WERI-Rb-1 (cell line): ENCODE data around the gene RPTOR.

Experiments
- DNase-seq: peaks from one replicate; pipeline ENCODE4 v3.0.0-alpha.2; 2020
- H3K27ac ChIP-seq: fragments of 250-450 bp; sonication (Bioruptor Pico); 2 replicates; pipeline ENCODE4 v1.5.1; 2020; ENCODE audit warnings: mild to moderate bottlenecking, moderate library complexity
- H3K27me3 ChIP-seq: fragments of 250-450 bp; sonication (Bioruptor Pico); 2 replicates; pipeline ENCODE4 v1.5.1; 2021; ENCODE audit warnings: mild to moderate bottlenecking, low read depth, moderate library complexity; ENCODE audit not compliant: insufficient read depth, severe bottlenecking
- H3K36me3 ChIP-seq: fragments of 250-450 bp; sonication (Bioruptor Pico); 2 replicates; pipeline ENCODE4 v1.5.1; 2020; ENCODE audit warnings: mild to moderate bottlenecking, moderate library complexity
- H3K4me3 ChIP-seq: 2 replicates; pipeline ENCODE4 v1.5.1; 2011; ENCODE audit warnings: low read depth, mild to moderate bottlenecking, control low read depth, low read length
- H3K9me3 ChIP-seq: fragments of 250-450 bp; sonication (Bioruptor Pico); 2 replicates; pipeline ENCODE4 v1.5.1; 2021; ENCODE audit warnings: mild to moderate bottlenecking, moderate library complexity; ENCODE audit not compliant: severe bottlenecking
- CTCF ChIP-seq: IDR thresholded peaks from 2 replicates; pipeline ENCODE4 v1.5.1; 2011; ENCODE audit warnings: low read depth, mild to moderate bottlenecking, control low read depth, inconsistent platforms, low read length

RPTOR gene

GRCh38 chr17:80790981-80791742 lies 246.5 kb downstream of the RPTOR start:
- Histone ChIP-seq H3K9me3 (no peaks in the 10 kb centered on the region), H3K4me3 (no peak overlapping the region), H3K36me3 (peaks cover 37% of the 10 kb centered on the region), H3K27ac (no peak overlapping the region), H3K27me3 (no peaks in the 10 kb centered on the region)
- no peak for DNase-seq
- TF ChIP-seq CTCF: no peak

- no peak for DNase-seq
- Histone ChIP-seq H3K9me3 (no peaks in the 10 kb centered on the region), H3K27ac (no peak overlapping the region), H3K27me3 (no peaks in the 10 kb centered on the region), H3K36me3 (peaks cover 39% of the 10 kb centered on the region), H3K4me3 (no peak overlapping the region)
- no peak for TF ChIP-seq CTCF
These were observed 247.2 kb downstream of the RPTOR start for GRCh38 chr17:80791758-80792284.

GRCh38 chr17:80792373-80792781 lies 247.7 kb downstream of the RPTOR start:
- peaks cover 36% of the 10 kb centered on the region for H3K36me3 ChIP-seq
- no peak for TF ChIP-seq CTCF
- H3K9me3 ChIP-seq: no peaks in the 10 kb centered on the region
- no peaks in the 10 kb centered on the region for H3K27me3 ChIP-seq
- DNase-seq: no peak
- H3K27ac ChIP-seq: no peak overlapping the region
- no peak overlapping the region for H3K4me3 ChIP-seq

- Histone ChIP-seq H3K4me3 (no peak overlapping the region), H3K9me3 (no peaks in the 10 kb centered on the region), H3K27ac (no peak overlapping the region), H3K27me3 (no peaks in the 10 kb centered on the region), H3K36me3 (peaks cover 36% of the 10 kb centered on the region)
- DNase-seq: no peak
- no peak for TF ChIP-seq CTCF
These were observed 248.8 kb downstream of the RPTOR start for GRCh38 chr17:80793421-80793820.

- no peaks in the 10 kb centered on the region for H3K27me3 ChIP-seq
- no peak overlapping the region for H3K27ac ChIP-seq
- no peak for DNase-seq
- no peak overlapping the region for H3K4me3 ChIP-seq
- peaks cover 38% of the 10 kb centered on the region for H3K36me3 ChIP-seq
- no peak for TF ChIP-seq CTCF
- H3K9me3 ChIP-seq: no peaks in the 10 kb centered on the region
These were observed 249.2 kb downstream of the RPTOR start for GRCh38 chr17:80793851-80794267.
